Activated naive CD8-positive, alpha-beta T cell treated with anti-CD3 and anti-CD28 coated beads for 36 hours (primary cell): Measurements from ENCODE around the gene GUCA2B. TPM values are rescaled to one million over a fixed set of nuclear protein-coding genes. Genes with fewer than 3 reads are reported as not detected.

ENCODE experiments used
- DNase-seq: peaks from one replicate; pipeline ENCODE4 v3.0.0; 2021
- H3K27ac Mint-ChIP-seq: one replicate; pipeline ENCODE4 v1.8.0; 2022; ENCODE audit warnings: mild to moderate bottlenecking, moderate library complexity, mixed read lengths
- H3K27me3 Mint-ChIP-seq: one replicate; pipeline ENCODE4 v1.8.0; 2022; ENCODE audit warnings: mild to moderate bottlenecking, mixed read lengths
- H3K36me3 Mint-ChIP-seq: one replicate; pipeline ENCODE4 v1.8.0; 2021; ENCODE audit warnings: mild to moderate bottlenecking, mixed read lengths
- H3K4me1 Mint-ChIP-seq: one replicate; pipeline ENCODE4 v1.8.0; 2021; ENCODE audit warnings: mixed read lengths
- H3K4me3 Mint-ChIP-seq: one replicate; pipeline ENCODE4 v1.8.0; 2022; ENCODE audit warnings: mild to moderate bottlenecking, moderate library complexity, mixed read lengths
- H3K9me3 Mint-ChIP-seq: one replicate; pipeline ENCODE4 v1.8.0; 2022; ENCODE audit warnings: mixed read lengths
- total RNA-seq, 2 experiments: library from RNA; stranded (reverse); gene quantifications; one replicate each; pipeline ENCODE4 v1.2.3, GENCODE V29; 2021

Gene GUCA2B
- total RNA-seq, 2 experiments from 2014 or later = not detected

GRCh38 chr1:42183957-42184268 is 30.7 kb downstream of the GUCA2B start:
- DNase-seq = no peak
- H3K27me3 Mint-ChIP-seq = no peaks in the 10 kb centered on the region
- H3K9me3 Mint-ChIP-seq = no peaks in the 10 kb centered on the region
- H3K4me1 Mint-ChIP-seq = peaks cover 5% of the 10 kb centered on the region
- H3K27ac Mint-ChIP-seq = no peak overlapping the region
- H3K4me3 Mint-ChIP-seq = no peak overlapping the region
- H3K36me3 Mint-ChIP-seq = peaks cover 7% of the 10 kb centered on the region

GRCh38 chr1:42184616-42185015 is 31.4 kb downstream of the GUCA2B start:
- H3K27ac Mint-ChIP-seq = no peak overlapping the region
- peaks cover 5% of the 10 kb centered on the region for H3K4me1 Mint-ChIP-seq
- H3K9me3 Mint-ChIP-seq = no peaks in the 10 kb centered on the region
- H3K27me3 Mint-ChIP-seq = no peaks in the 10 kb centered on the region
- peaks cover 7% of the 10 kb centered on the region for H3K36me3 Mint-ChIP-seq
- no peak for DNase-seq
- H3K4me3 Mint-ChIP-seq = no peak overlapping the region

- Mint-ChIP-seq H3K9me3 (no peaks in the 10 kb centered on the region), H3K27me3 (no peaks in the 10 kb centered on the region), H3K4me1 (peaks cover 5% of the 10 kb centered on the region), H3K4me3 (no peak overlapping the region), H3K36me3 (peaks cover 12% of the 10 kb centered on the region), H3K27ac (peak overlapping the region; percentile 1)
- DNase-seq = no peak
These were observed 32.9 kb downstream of the GUCA2B start for GRCh38 chr1:42186152-42186551.

- H3K4me3 Mint-ChIP-seq = no peak overlapping the region
- H3K4me1 Mint-ChIP-seq = peaks cover 2% of the 10 kb centered on the region
- no peaks in the 10 kb centered on the region for H3K27me3 Mint-ChIP-seq
- no peak for DNase-seq
- peaks cover 15% of the 10 kb centered on the region for H3K36me3 Mint-ChIP-seq
- H3K27ac Mint-ChIP-seq = no peak overlapping the region
- no peaks in the 10 kb centered on the region for H3K9me3 Mint-ChIP-seq
These were observed 37.0 kb downstream of the GUCA2B start for GRCh38 chr1:42189931-42190853.

GRCh38 chr1:42191319-42191718 is 38.1 kb downstream of the GUCA2B start:
- Mint-ChIP-seq H3K9me3 (no peaks in the 10 kb centered on the region), H3K4me3 (no peak overlapping the region), H3K4me1 (no peaks in the 10 kb centered on the region), H3K27ac (peak overlapping the region; percentile 13), H3K36me3 (peaks cover 11% of the 10 kb centered on the region), H3K27me3 (no peaks in the 10 kb centered on the region)
- no peak for DNase-seq

GRCh38 chr1:42192106-42192505 is 38.9 kb downstream of the GUCA2B start:
- H3K4me1 Mint-ChIP-seq = no peaks in the 10 kb centered on the region
- no peaks in the 10 kb centered on the region for H3K9me3 Mint-ChIP-seq
- no peaks in the 10 kb centered on the region for H3K27me3 Mint-ChIP-seq
- no peak overlapping the region for H3K27ac Mint-ChIP-seq
- peaks cover 13% of the 10 kb centered on the region for H3K36me3 Mint-ChIP-seq
- no peak for DNase-seq
- H3K4me3 Mint-ChIP-seq = no peak overlapping the region

GRCh38 chr1:42195841-42196240 is 42.6 kb downstream of the GUCA2B start:
- Mint-ChIP-seq H3K9me3 (no peaks in the 10 kb centered on the region), H3K36me3 (peaks cover 19% of the 10 kb centered on the region), H3K27ac (no peak overlapping the region), H3K4me3 (no peak overlapping the region), H3K27me3 (no peaks in the 10 kb centered on the region), H3K4me1 (no peaks in the 10 kb centered on the region)
- no peak for DNase-seq

- H3K36me3 Mint-ChIP-seq = peaks cover 28% of the 10 kb centered on the region
- no peak overlapping the region for H3K4me3 Mint-ChIP-seq
- H3K27ac Mint-ChIP-seq = no peak overlapping the region
- H3K9me3 Mint-ChIP-seq = peaks cover 9% of the 10 kb centered on the region
- DNase-seq = no peak
- no peaks in the 10 kb centered on the region for H3K27me3 Mint-ChIP-seq
- no peaks in the 10 kb centered on the region for H3K4me1 Mint-ChIP-seq
These were observed 45.0 kb downstream of the GUCA2B start for GRCh38 chr1:42198251-42198650.

GRCh38 chr1:42201986-42202385 is 48.8 kb downstream of the GUCA2B start:
- Mint-ChIP-seq H3K36me3 (peaks cover 58% of the 10 kb centered on the region), H3K4me3 (no peak overlapping the region), H3K27me3 (no peaks in the 10 kb centered on the region), H3K4me1 (peaks cover 10% of the 10 kb centered on the region), H3K27ac (no peak overlapping the region), H3K9me3 (peaks cover 20% of the 10 kb centered on the region)
- no peak for DNase-seq

Other genes with a start within 250 kb of the GUCA2B start
- 10 to 100 TPM; 19.4 to 21.3 TPM for gene HIVEP3, start 234.5 kb upstream of the GUCA2B start, total RNA-seq
- gene GUCA2A, start 11.3 kb downstream of the GUCA2B start, total RNA-seq = not detected
- 10 to 100 TPM; 43.7 to 47.2 TPM for gene FOXJ3, start 181.8 kb downstream of the GUCA2B start, total RNA-seq
- 1 to 10 TPM; 6.3 to 8.1 TPM for gene RIMKLA, start 227.4 kb downstream of the GUCA2B start, total RNA-seq